ENCODE results near the gene EME1. TPM values are rescaled to one million over a fixed set of nuclear protein-coding genes. Genes with fewer than 3 reads are reported as not detected.

Gene EME1
- total and polyA plus RNA-seq, 2 of the 13 experiments (the other 11 are each of a cell fraction or from before 2014, with no cell fraction given) = 20.7 to 24.6 TPM

DNA sequence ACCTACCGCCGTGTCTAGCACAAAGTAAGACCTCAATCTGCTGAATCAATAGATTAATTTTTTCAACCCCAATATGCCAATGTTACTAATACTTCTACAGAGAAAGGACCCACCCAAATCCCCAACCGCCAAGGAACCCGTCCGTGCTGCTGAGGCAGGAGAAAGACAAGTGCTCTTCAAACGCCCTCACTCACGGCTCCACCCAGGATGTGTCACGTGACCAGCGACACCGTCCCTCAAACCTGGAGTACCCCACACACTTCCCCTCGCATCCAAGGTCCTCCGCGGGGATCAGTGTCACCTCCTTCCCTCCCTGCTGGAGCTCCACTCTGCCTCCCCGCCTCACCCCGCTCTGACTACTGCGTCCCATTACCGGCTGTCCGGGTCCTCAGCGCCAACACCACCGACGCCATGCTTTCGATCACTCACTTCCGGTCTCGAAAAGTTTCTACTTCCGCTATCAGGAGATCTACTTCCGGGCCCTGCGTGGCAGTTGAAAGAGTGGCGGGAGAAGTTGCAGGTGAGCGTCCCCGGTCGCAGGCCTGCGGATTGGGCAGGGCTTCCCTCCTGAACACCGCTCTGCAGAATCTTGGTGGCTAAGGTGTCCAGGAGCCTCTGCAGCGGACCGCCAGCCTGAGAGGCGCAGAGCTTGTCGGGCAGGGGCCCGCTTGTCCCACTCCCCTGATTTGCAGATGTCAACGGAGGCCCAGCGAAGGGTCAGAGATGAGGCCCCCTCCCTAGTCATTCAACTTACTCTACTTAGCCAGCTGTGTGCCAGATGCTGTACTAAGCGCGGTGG lies at the start of gene EME1, which contains the start of gene MRPL27 (continued):
- TF ChIP-seq NR1H2 (CRISPR knock-in tag; IDR thresholded peaks at IDR 0.05; ENCODE audit: borderline replicate concordance, low read depth) (no peak), AHDC1 (CRISPR knock-in tag; IDR thresholded peaks at IDR 0.05; ENCODE audit: borderline replicate concordance) (no peak), POLR2A (IDR thresholded peaks at IDR 0.05; ENCODE audit: insufficient read depth in 1 of 2, low read depth in 2 of 2, low read length in 2 of 2) (peak; percentile 92 to 95), ZBTB7B (CRISPR knock-in tag; IDR thresholded peaks at IDR 0.05) (peak; percentile 61; the same call in 1 of the 2 replicates), ZNF570 (CRISPR knock-in tag; IDR thresholded peaks at IDR 0.05; ENCODE audit: borderline replicate concordance) (peak; percentile 70; the same call in 1 of the 2 replicates), TOPORS (CRISPR knock-in tag; IDR thresholded peaks at IDR 0.05) (peak; percentile 99), POLR2G (IDR thresholded peaks at IDR 0.05; ENCODE audit: low read depth, low read length) (peak; percentile 97), CEBPG (CRISPR knock-in tag; IDR thresholded peaks at IDR 0.05) (peak; percentile 40; the same call in 1 of the 2 replicates), CHCHD3 (CRISPR knock-in tag; IDR thresholded peaks at IDR 0.05) (0 out of 2 replicates have a peak, but pooled peaks have one; percentile 27), ZNF256 (CRISPR knock-in tag; conservative IDR thresholded peaks at IDR 0.05) (peak; percentile 81; the same call in 1 of the 2 replicates), ZFP82 (CRISPR knock-in tag; IDR thresholded peaks at IDR 0.05; ENCODE audit: borderline replicate concordance) (peak; percentile 93; the same call in 1 of the 2 replicates), ZNF276 (CRISPR knock-in tag; IDR thresholded peaks at IDR 0.05; ENCODE audit: low read depth) (peak; percentile 93), HMGA1 (CRISPR knock-in tag; conservative IDR thresholded peaks at IDR 0.05) (no peak), CHD4 (IDR thresholded peaks at IDR 0.05; ENCODE audit: borderline replicate concordance, low read length) (no peak), ZNF543 (CRISPR knock-in tag; IDR thresholded peaks at IDR 0.05) (peak; percentile 61; the same call in 1 of the 2 replicates), HNRNPLL (IDR thresholded peaks at IDR 0.05; ENCODE audit: low read depth, low read length, poor library complexity, severe bottlenecking) (peak; percentile 61), GATAD1 (CRISPR knock-in tag; IDR thresholded peaks at IDR 0.05) (peak; percentile 99)
- TF ChIP-seq, protein P1, sequence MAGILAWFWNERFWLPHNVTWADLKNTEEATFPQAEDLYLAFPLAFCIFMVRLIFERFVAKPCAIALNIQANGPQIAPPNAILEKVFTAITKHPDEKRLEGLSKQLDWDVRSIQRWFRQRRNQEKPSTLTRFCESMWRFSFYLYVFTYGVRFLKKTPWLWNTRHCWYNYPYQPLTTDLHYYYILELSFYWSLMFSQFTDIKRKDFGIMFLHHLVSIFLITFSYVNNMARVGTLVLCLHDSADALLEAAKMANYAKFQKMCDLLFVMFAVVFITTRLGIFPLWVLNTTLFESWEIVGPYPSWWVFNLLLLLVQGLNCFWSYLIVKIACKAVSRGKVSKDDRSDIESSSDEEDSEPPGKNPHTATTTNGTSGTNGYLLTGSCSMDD (CRISPR knock-in tag; IDR thresholded peaks at IDR 0.05) = no peak
- TF ChIP-seq, protein P2, sequence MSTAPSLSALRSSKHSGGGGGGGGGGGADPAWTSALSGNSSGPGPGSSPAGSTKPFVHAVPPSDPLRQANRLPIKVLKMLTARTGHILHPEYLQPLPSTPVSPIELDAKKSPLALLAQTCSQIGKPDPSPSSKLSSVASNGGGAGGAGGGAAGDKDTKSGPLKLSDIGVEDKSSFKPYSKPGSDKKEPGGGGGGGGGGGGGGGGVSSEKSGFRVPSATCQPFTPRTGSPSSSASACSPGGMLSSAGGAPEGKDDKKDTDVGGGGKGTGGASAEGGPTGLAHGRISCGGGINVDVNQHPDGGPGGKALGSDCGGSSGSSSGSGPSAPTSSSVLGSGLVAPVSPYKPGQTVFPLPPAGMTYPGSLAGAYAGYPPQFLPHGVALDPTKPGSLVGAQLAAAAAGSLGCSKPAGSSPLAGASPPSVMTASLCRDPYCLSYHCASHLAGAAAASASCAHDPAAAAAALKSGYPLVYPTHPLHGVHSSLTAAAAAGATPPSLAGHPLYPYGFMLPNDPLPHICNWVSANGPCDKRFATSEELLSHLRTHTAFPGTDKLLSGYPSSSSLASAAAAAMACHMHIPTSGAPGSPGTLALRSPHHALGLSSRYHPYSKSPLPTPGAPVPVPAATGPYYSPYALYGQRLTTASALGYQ (CRISPR knock-in tag; IDR thresholded peaks at IDR 0.05) = no peak
